Measurements from ENCODE around the gene RHBDF2.

DNA sequence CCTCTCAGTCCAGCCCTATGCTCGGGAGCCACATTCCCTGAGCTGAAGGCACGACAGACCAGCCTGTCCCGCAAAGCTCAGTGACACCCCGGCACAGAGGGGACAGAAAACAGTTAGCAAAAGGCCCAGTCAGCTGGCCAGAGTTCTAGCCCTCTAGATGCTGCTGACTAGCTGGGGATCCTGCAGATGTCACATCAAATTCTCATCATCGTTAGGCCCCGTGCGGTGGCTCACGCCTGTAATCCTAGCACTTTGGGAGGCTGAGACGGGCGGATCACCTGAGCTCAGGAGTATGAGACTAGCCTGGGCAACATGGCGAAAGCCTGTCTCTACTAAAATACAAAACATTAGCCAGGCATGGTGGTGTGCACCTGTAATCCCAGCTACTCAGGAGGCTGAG is 65.5 kb downstream of the RHBDF2 start:
- TF ChIP-seq, protein P1, sequence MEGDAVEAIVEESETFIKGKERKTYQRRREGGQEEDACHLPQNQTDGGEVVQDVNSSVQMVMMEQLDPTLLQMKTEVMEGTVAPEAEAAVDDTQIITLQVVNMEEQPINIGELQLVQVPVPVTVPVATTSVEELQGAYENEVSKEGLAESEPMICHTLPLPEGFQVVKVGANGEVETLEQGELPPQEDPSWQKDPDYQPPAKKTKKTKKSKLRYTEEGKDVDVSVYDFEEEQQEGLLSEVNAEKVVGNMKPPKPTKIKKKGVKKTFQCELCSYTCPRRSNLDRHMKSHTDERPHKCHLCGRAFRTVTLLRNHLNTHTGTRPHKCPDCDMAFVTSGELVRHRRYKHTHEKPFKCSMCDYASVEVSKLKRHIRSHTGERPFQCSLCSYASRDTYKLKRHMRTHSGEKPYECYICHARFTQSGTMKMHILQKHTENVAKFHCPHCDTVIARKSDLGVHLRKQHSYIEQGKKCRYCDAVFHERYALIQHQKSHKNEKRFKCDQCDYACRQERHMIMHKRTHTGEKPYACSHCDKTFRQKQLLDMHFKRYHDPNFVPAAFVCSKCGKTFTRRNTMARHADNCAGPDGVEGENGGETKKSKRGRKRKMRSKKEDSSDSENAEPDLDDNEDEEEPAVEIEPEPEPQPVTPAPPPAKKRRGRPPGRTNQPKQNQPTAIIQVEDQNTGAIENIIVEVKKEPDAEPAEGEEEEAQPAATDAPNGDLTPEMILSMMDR (IDR thresholded peaks at IDR 0.05) = no peak
- no peak for TF ChIP-seq EZH2 (IDR thresholded peaks at IDR 0.05; ENCODE audit: borderline replicate concordance, insufficient read depth, low read depth, low read length, poor library complexity, severe bottlenecking)

Data from B cell (primary cell).